GM23338 (cell line): ENCODE data around the gene THADA. TPM values are rescaled to one million over a fixed set of nuclear protein-coding genes. Genes with fewer than 3 reads are reported as not detected.

Experiments used
- ATAC-seq: fragments of 200-7000 bp; cut with Tn5 transposase; 3 replicates; pipeline ENCODE4 v1.9.1; 2020
- DNase-seq: peaks from one replicate; pipeline ENCODE4 v3.0.0-alpha.2; 2015; ENCODE audit warnings: low spot score
- H2AFZ ChIP-seq: fragments of 200-600 bp; sonication (generic); 2 replicates; pipeline ENCODE4 v1.8.0; 2016; ENCODE audit warnings: antibody characterized with exemption, mild to moderate bottlenecking, moderate library complexity
- H3F3A ChIP-seq: fragments of 200-600 bp; sonication (generic); replicated peaks from 2 replicates; pipeline ENCODE4 v1.8.0; 2017; ENCODE audit warnings: antibody characterized with exemption, mixed run types, low read depth
- H3K27ac ChIP-seq: fragments of 200-600 bp; sonication (generic); 2 replicates; pipeline ENCODE4 v1.6.1; 2016; ENCODE audit warnings: low read depth
- H3K27me3 ChIP-seq: fragments of 200-600 bp; sonication (generic); 2 replicates; pipeline ENCODE4 v1.8.0; 2016; ENCODE audit warnings: mild to moderate bottlenecking, mixed run types, moderate library complexity; ENCODE audit not compliant: insufficient read depth
- H3K36me3 ChIP-seq: fragments of 200-600 bp; sonication (generic); 2 replicates; pipeline ENCODE4 v1.8.0; 2016; ENCODE audit warnings: mild to moderate bottlenecking; ENCODE audit not compliant: insufficient read depth
- H3K4me1 ChIP-seq: fragments of 200-600 bp; sonication (generic); 2 replicates; pipeline ENCODE4 v1.8.0; 2016; ENCODE audit warnings: mild to moderate bottlenecking, moderate library complexity; ENCODE audit not compliant: insufficient read depth
- H3K4me2 ChIP-seq: fragments of 200-600 bp; sonication (generic); 2 replicates; pipeline ENCODE4 v1.7.1; 2017; ENCODE audit warnings: mixed run types
- H3K4me3 ChIP-seq: fragments of 200-600 bp; sonication (generic); 2 replicates; pipeline ENCODE4 v1.6.1; 2016; ENCODE audit warnings: mixed run types
- H3K79me2 ChIP-seq: fragments of 200-600 bp; sonication (generic); replicated peaks from 2 replicates; pipeline ENCODE4 v1.8.0; 2017; ENCODE audit warnings: mild to moderate bottlenecking; ENCODE audit not compliant: insufficient read depth
- H3K9me2 ChIP-seq: fragments of 200-600 bp; sonication (generic); 2 replicates; pipeline ENCODE4 v1.8.0; 2017; ENCODE audit not compliant: insufficient read depth
- H4K20me1 ChIP-seq: fragments of 200-600 bp; sonication (generic); replicated peaks from 2 replicates; pipeline ENCODE4 v1.8.0; 2017; ENCODE audit warnings: mild to moderate bottlenecking; ENCODE audit not compliant: insufficient read depth
- H3K27ac Mint-ChIP-seq: 2 replicates; pipeline ENCODE4 v1.8.0; 2020; ENCODE audit warnings: inconsistent platforms, mild to moderate bottlenecking, moderate library complexity, mixed read lengths
- H3K27me3 Mint-ChIP-seq: 3 replicates; pipeline ENCODE4 v1.8.0; 2022; ENCODE audit warnings: low read depth, mild to moderate bottlenecking, moderate library complexity, mixed read lengths, inconsistent platforms; ENCODE audit not compliant: insufficient read depth, poor library complexity
- H3K36me3 Mint-ChIP-seq: 3 replicates; pipeline ENCODE4 v1.8.0; 2021; ENCODE audit warnings: low read depth, mild to moderate bottlenecking, inconsistent platforms, moderate library complexity, mixed read lengths
- H3K4me1 Mint-ChIP-seq: 3 replicates; pipeline ENCODE4 v1.8.0; 2020; ENCODE audit warnings: mild to moderate bottlenecking, inconsistent platforms, mixed read lengths
- H3K4me3 Mint-ChIP-seq: 3 replicates; pipeline ENCODE4 v1.8.0; 2021; ENCODE audit warnings: moderate library complexity, mild to moderate bottlenecking, inconsistent platforms, mixed read lengths
- H3K9me3 Mint-ChIP-seq: 3 replicates; pipeline ENCODE4 v1.8.0; 2020; ENCODE audit warnings: moderate library complexity, mild to moderate bottlenecking, inconsistent platforms, mixed read lengths
- CREB1 ChIP-seq: fragments of 250-450 bp; sonication (Bioruptor Pico); IDR thresholded peaks from 2 replicates; pipeline ENCODE4 v1.5.0; 2020; ENCODE audit warnings: low read depth, mild to moderate bottlenecking, moderate library complexity
- CTCF ChIP-seq, 2 experiments: fragments of 200-600 bp in 1 of 2; sonication (generic) in 1 of 2; conservative IDR thresholded peaks; 2 replicates each; pipeline versions ENCODE4 v1.5.1 to v1.6.1; 2016 to 2017; ENCODE audit warnings: antibody characterized with exemption in 2 of 2, low read depth in 2 of 2, mild to moderate bottlenecking in 2 of 2, moderate library complexity in 1 of 2
- ETS1 ChIP-seq: IDR thresholded peaks from 2 replicates; pipeline ENCODE4 v1.6.1; 2016; ENCODE audit warnings: antibody characterized with exemption
- EZH2 ChIP-seq: fragments of 200-600 bp; sonication (generic); IDR thresholded peaks from one replicate; pipeline ENCODE4 v1.8.0; 2017; ENCODE audit warnings: antibody characterized with exemption, mild to moderate bottlenecking, low read depth; ENCODE audit not compliant: unreplicated experiment
- EZH2phosphoT487 ChIP-seq: fragments of 200-600 bp; sonication (generic); IDR thresholded peaks from one replicate; pipeline ENCODE4 v1.8.1; 2018; ENCODE audit warnings: antibody characterized with exemption; ENCODE audit not compliant: unreplicated experiment
- JUNB ChIP-seq: IDR thresholded peaks from one replicate; pipeline ENCODE4 v1.6.1; 2016; ENCODE audit warnings: antibody characterized with exemption; ENCODE audit not compliant: unreplicated experiment
- NANOG ChIP-seq: IDR thresholded peaks from 2 replicates; pipeline ENCODE4 v1.6.1; 2016; ENCODE audit warnings: antibody characterized with exemption, borderline replicate concordance
- POLR2AphosphoS5 ChIP-seq: IDR thresholded peaks from 2 replicates; pipeline ENCODE4 v1.6.1; 2016; ENCODE audit warnings: antibody characterized with exemption, low read depth
- REST ChIP-seq: IDR thresholded peaks from one replicate; pipeline ENCODE4 v1.6.1; 2018; ENCODE audit warnings: antibody characterized with exemption; ENCODE audit not compliant: unreplicated experiment
- STAT1 ChIP-seq: IDR thresholded peaks from one replicate; pipeline ENCODE4 v1.6.1; 2016; ENCODE audit warnings: antibody characterized with exemption; ENCODE audit not compliant: unreplicated experiment
- ZNF114 ChIP-seq: fragments of 250-450 bp; sonication (Bioruptor Pico); IDR thresholded peaks from 2 replicates; pipeline ENCODE4 v1.5.0; 2020; ENCODE audit warnings: mild to moderate bottlenecking, moderate library complexity
- ZNF331 ChIP-seq: fragments of 250-450 bp; sonication (Bioruptor Pico); IDR thresholded peaks from 2 replicates; pipeline ENCODE4 v1.5.0; 2020; ENCODE audit warnings: low read depth, mild to moderate bottlenecking, moderate library complexity
- ZNF462 ChIP-seq: fragments of 250-450 bp; sonication (Bioruptor Pico); IDR thresholded peaks from 2 replicates; pipeline ENCODE4 v1.5.0; 2020; ENCODE audit warnings: mild to moderate bottlenecking, moderate library complexity
- polyA plus RNA-seq: library from polyadenylated mRNA; unstranded; fragments of >200 nt; fragmentation: Nextera tagmentation; extraction: Ambion mirVana; gene quantifications from 2 replicates; pipeline ENCODE4 v1.2.1, GENCODE V29; 2016
- total RNA-seq: library from RNA; depleted of rRNA; stranded (reverse); fragments of >200 nt; shearing (Covaris generic); gene quantifications from 2 replicates; pipeline ENCODE4 v1.2.3, GENCODE V29; 2014

The THADA gene
- total and polyA plus RNA-seq, 2 experiments from 2014 or later: 17.0 to 30.7 TPM

GRCh38 chr2:43480874-43481273, 115.0 kb downstream of the THADA start:
- Histone ChIP-seq H3K4me1 (no peaks in the 10 kb centered on the region), H3K4me3 (no peak overlapping the region), H3F3A (no peaks in the 10 kb centered on the region), H3K36me3 (no peaks in the 10 kb centered on the region), H3K9me2 (no peaks in the 10 kb centered on the region), H3K27me3 (no peaks in the 10 kb centered on the region), H3K4me2 (no peak overlapping the region), H3K27ac (no peak overlapping the region), H4K20me1 (no peaks in the 10 kb centered on the region), H2AFZ (no peak overlapping the region), H3K79me2 (no peaks in the 10 kb centered on the region)
- Mint-ChIP-seq H3K27ac (no peak overlapping the region), H3K27me3 (peaks cover 1% of the 10 kb centered on the region), H3K4me3 (no peak overlapping the region), H3K36me3 (no peaks in the 10 kb centered on the region), H3K9me3 (no peaks in the 10 kb centered on the region), H3K4me1 (no peaks in the 10 kb centered on the region; the same call in 2 of the 3 replicates)
- DNase-seq (no peak), ATAC-seq (no peak)
- TF ChIP-seq CTCF (conservative IDR thresholded peaks at IDR 0.05; ENCODE audit: low read depth in 2 of 2) (no peak), ZNF114 (CRISPR knock-in tag) (no peak), REST (no peak), ZNF462 (CRISPR knock-in tag) (no peak), NANOG (no peak), STAT1 (no peak), EZH2 (no peak), ETS1 (no peak), CREB1 (CRISPR knock-in tag) (no peak), POLR2AphosphoS5 (no peak), JUNB (no peak), EZH2phosphoT487 (no peak), ZNF331 (CRISPR knock-in tag) (no peak)
